Neuronal stem cell (in vitro differentiated cells): Measurements from ENCODE around the gene GJA9. TPM values are rescaled to one million over a fixed set of nuclear protein-coding genes. Genes with fewer than 3 reads are reported as not detected.
A peak's percentile ranks its signal among the peaks of the same experiment; 100 is the strongest.

Experiments used
- DNase-seq: peaks from one replicate; pipeline ENCODE4 v3.0.0-alpha.2; 2013; ENCODE audit warnings: low spot score
- H2AFZ ChIP-seq: one replicate; pipeline ENCODE4 v1.6.1; 2013; ENCODE audit warnings: mild to moderate bottlenecking, low read length, inconsistent platforms
- H2AK5ac ChIP-seq: 2 replicates; pipeline ENCODE4 v1.6.1; 2013; ENCODE audit warnings: low read depth, mild to moderate bottlenecking, inconsistent platforms, low read length, moderate library complexity, mixed read lengths
- H2BK120ac ChIP-seq: 2 replicates; pipeline ENCODE4 v1.6.1; 2013; ENCODE audit warnings: low read depth, mild to moderate bottlenecking, inconsistent platforms, low read length, moderate library complexity, mixed read lengths
- H2BK12ac ChIP-seq: one replicate; pipeline ENCODE4 v1.6.1; 2013; ENCODE audit warnings: low read length, inconsistent platforms
- H2BK15ac ChIP-seq: 2 replicates; pipeline ENCODE4 v1.6.1; 2013; ENCODE audit warnings: mild to moderate bottlenecking, low read length, inconsistent platforms, mixed read lengths
- H2BK5ac ChIP-seq: one replicate; pipeline ENCODE4 v1.6.1; 2013; ENCODE audit warnings: inconsistent platforms, mild to moderate bottlenecking, low read length, moderate library complexity
- H3K14ac ChIP-seq: one replicate; pipeline ENCODE4 v1.6.1; 2013; ENCODE audit warnings: low read length, inconsistent platforms
- H3K18ac ChIP-seq: 2 replicates; pipeline ENCODE4 v1.6.1; 2013; ENCODE audit warnings: low read length, inconsistent platforms
- H3K23ac ChIP-seq: 2 replicates; pipeline ENCODE4 v1.6.1; 2013; ENCODE audit warnings: low read depth, mild to moderate bottlenecking, mixed read lengths, low read length, inconsistent platforms; ENCODE audit not compliant: poor library complexity
- H3K27ac ChIP-seq: replicated peaks from 3 replicates; pipeline ENCODE4 v1.5.1; 2013; ENCODE audit warnings: low read length, inconsistent platforms
- H3K27me3 ChIP-seq, 3 experiments: 2 replicates each; pipeline ENCODE4 v1.6.1; 2013; ENCODE audit warnings: low read length in 3 of 3, mild to moderate bottlenecking in 2 of 3, inconsistent platforms in 1 of 3, low read depth in 1 of 3, mixed read lengths in 1 of 3, moderate library complexity in 1 of 3; ENCODE audit not compliant: control insufficient read depth in 3 of 3, insufficient read depth in 3 of 3
- H3K36me3 ChIP-seq, 2 donors: replicated peaks in 1 of 2; 2 replicates each; pipeline ENCODE4 v1.6.1; 2013; ENCODE audit warnings: low read length in 2 of 2; ENCODE audit not compliant: control insufficient read depth in 2 of 2, insufficient read depth in 2 of 2
- H3K4ac ChIP-seq: 2 replicates; pipeline ENCODE4 v1.6.1; 2013; ENCODE audit warnings: inconsistent platforms, mild to moderate bottlenecking, low read length, moderate library complexity
- H3K4me1 ChIP-seq, 2 donors: 1 replicate in 1 of 2; 2 replicates in 1 of 2; pipeline ENCODE4 v1.6.1; 2013; ENCODE audit warnings: low read length in 2 of 2, low read depth in 1 of 2; ENCODE audit not compliant: control insufficient read depth in 2 of 2, insufficient read depth in 1 of 2
- H3K4me2 ChIP-seq: one replicate; pipeline ENCODE4 v1.6.1; 2013; ENCODE audit warnings: mild to moderate bottlenecking, low read length, inconsistent platforms; ENCODE audit not compliant: insufficient read depth, poor library complexity, severe bottlenecking
- H3K4me3 ChIP-seq, 2 donors: 2 replicates each; pipeline ENCODE4 v1.5.1; 2013; ENCODE audit warnings: low read length in 2 of 2, mild to moderate bottlenecking in 2 of 2, inconsistent platforms in 1 of 2, moderate library complexity in 1 of 2
- H3K79me1 ChIP-seq: one replicate; pipeline ENCODE4 v1.6.1; 2013; ENCODE audit warnings: low read depth, mild to moderate bottlenecking, inconsistent platforms, low read length, moderate library complexity
- H3K9ac ChIP-seq: one replicate; pipeline ENCODE4 v1.6.1; 2013; ENCODE audit warnings: mild to moderate bottlenecking, low read depth, low read length, inconsistent platforms; ENCODE audit not compliant: poor library complexity
- H3K9me3 ChIP-seq, 2 donors: replicated peaks in 1 of 2; 2 replicates each; pipeline versions ENCODE3 to v1.6.1; 2013; ENCODE audit warnings: low read length in 2 of 2, mild to moderate bottlenecking in 2 of 2, inconsistent platforms in 1 of 2, low read depth in 1 of 2, mixed read lengths in 1 of 2, moderate library complexity in 1 of 2; ENCODE audit not compliant: control insufficient read depth in 2 of 2, insufficient read depth in 1 of 2
- H4K8ac ChIP-seq: one replicate; pipeline ENCODE4 v1.6.1; 2013; ENCODE audit warnings: low read depth, mild to moderate bottlenecking, inconsistent platforms, low read length, moderate library complexity
- H4K91ac ChIP-seq: one replicate; pipeline ENCODE4 v1.6.1; 2013; ENCODE audit warnings: low read length, low read depth, mild to moderate bottlenecking, inconsistent platforms; ENCODE audit not compliant: poor library complexity
- WGBS, 2 donors: extraction: QIAGEN DNeasy Blood & Tissue Kit; methylation state at CpG; one replicate each; pipeline ENCODE4 v1.1.7; 2013; ENCODE audit warnings: missing lambda C conversion rate in 2 of 2, mixed read lengths in 1 of 2; ENCODE audit not compliant: insufficient read length in 2 of 2, insufficient replicate concordance in 1 of 2; ENCODE audit errors: extremely low coverage in 2 of 2; 5-methylcytosine and 5-hydroxymethylcytosine counted together
- polyA plus RNA-seq, 2 experiments: library from polyadenylated mRNA; stranded (reverse); fragments of 200-250 nt; gene quantifications; one replicate each; pipeline ENCODE4 v1.2.3, GENCODE V29; 2013

GJA9 gene
- not detected for polyA plus RNA-seq (2013, experiment 1 of 2)
- polyA plus RNA-seq (2013, experiment 2 of 2): not detected

DNA sequence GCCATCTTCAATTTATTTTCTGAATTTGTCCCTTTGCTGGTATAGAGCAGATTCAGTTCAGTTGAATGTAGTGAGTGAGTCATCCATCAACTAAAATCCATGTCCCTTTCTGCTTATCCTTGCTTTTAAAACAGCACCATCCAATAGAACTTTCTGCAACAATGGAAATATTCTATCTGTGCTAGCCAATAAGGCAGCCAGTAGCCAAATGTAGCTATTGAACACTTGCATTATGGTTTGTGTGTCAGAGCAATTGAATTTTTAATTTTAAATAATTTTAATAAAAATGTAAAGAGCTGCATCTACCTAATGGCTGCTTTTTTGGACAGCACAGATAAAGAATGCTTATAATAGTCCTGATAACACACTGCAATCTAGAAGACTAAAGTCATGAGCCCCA lies at the start of gene GJA9:
Gene GJA9 (minus strand): TSS at position 101 of the 400 bp plus-strand sequence. CDS start 5,489 bp downstream, outside the sequence.
- Histone ChIP-seq H4K8ac (no peak within 1 kb of the TSS), H3K27ac (no peak within 1 kb of the TSS), H3K4me1 (no peaks in the 10 kb centered on the region), H2AFZ (no peak within 1 kb of the TSS), H3K4me2 (no peak within 1 kb of the TSS), H2BK12ac (no peak within 1 kb of the TSS), H4K91ac (no peak within 1 kb of the TSS), H3K36me3 (no peaks in the 10 kb centered on the region), H3K79me1 (peaks cover 3% of the 10 kb centered on the region), H2BK5ac (no peak within 1 kb of the TSS), H3K9ac (no peak within 1 kb of the TSS), H2BK15ac (no peak within 1 kb of the TSS), H3K14ac (no peak within 1 kb of the TSS), H3K23ac (no peak within 1 kb of the TSS), H2BK120ac (no peak within 1 kb of the TSS), H3K4me3 (no peak within 1 kb of the TSS), H2AK5ac (no peak within 1 kb of the TSS), H3K4ac (no peak within 1 kb of the TSS), H3K18ac (no peak within 1 kb of the TSS), H3K27me3 (no peaks in the 10 kb centered on the region), H3K9me3 (no peaks in the 10 kb centered on the region)
- DNase-seq: no peak

DNA sequence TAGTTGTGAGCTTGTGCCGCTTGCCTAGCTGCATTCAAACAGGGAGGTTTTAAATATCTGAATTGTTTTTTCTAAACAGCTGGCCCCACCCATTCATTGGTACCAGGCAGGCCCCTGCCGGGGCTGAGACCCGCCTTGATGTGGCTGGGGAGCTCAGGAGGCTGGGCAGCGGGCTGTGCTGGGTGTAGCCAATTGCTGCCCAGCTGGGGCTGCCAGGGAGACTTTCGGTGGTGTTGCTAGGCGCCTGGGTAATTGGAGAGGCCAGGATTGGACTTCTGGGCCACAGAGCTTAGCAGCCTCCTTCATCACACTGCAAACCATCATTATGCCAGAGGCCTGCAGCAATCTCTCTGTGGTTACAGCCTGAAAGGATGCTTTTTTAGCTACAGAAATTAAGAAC lies 48.1 kb upstream of the GJA9 start:
- H3K4ac ChIP-seq: no peak overlapping the region
- no peak overlapping the region for H2AK5ac ChIP-seq
- H3K4me2 ChIP-seq: no peak overlapping the region
- no CpG with 5 or more reads among the region's 6 CpGs for WGBS, 2 donors
- H2BK5ac ChIP-seq: no peak overlapping the region
- H3K36me3 ChIP-seq: no peaks in the 10 kb centered on the region
- no peak overlapping the region for H2BK120ac ChIP-seq
- H3K18ac ChIP-seq: peak overlapping the region; percentile 32
- H3K9me3 ChIP-seq: no peaks in the 10 kb centered on the region
- no peak overlapping the region for H3K9ac ChIP-seq
- H2BK12ac ChIP-seq: no peak overlapping the region
- no peak overlapping the region for H3K27ac ChIP-seq
- no peak overlapping the region for H4K91ac ChIP-seq
- peaks cover 9 to 15% of the 10 kb centered on the region in 2 donors for H3K4me1 ChIP-seq
- H3K14ac ChIP-seq: no peak overlapping the region
- peak overlapping the region; percentile 65 for H2AFZ ChIP-seq
- no peak overlapping the region for H3K23ac ChIP-seq
- H2BK15ac ChIP-seq: no peak overlapping the region
- H3K4me3 ChIP-seq: no peak overlapping the region
- H4K8ac ChIP-seq: no peak overlapping the region
- no peaks in the 10 kb centered on the region for H3K79me1 ChIP-seq
- peak; percentile 9 for DNase-seq
- no peaks in the 10 kb centered on the region for H3K27me3 ChIP-seq

DNA sequence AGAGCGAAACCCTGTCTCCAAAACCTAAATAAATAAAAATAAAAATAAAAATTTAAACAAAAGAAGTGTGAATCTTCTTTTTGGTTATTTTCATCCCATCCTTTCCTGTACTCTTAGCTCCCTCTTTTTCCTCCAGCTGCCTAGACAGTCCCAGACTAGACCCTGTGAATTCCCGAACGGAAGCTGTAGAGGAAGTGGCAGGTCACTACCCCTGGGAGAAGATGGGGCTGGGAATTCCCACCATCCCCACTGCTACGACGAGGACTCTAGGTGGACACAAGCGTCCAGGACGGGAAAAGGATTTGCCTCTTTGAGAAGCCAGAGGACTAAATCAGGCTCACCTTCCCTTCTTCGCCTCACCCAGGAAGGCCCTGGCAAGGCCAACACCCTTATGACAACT lies 47.7 kb upstream of the GJA9 start:
- Histone ChIP-seq H4K8ac (no peak overlapping the region), H4K91ac (no peak overlapping the region), H3K23ac (no peak overlapping the region), H3K36me3 (no peaks in the 10 kb centered on the region), H3K27me3 (no peaks in the 10 kb centered on the region), H3K4me2 (no peak overlapping the region), H2BK12ac (no peak overlapping the region), H3K27ac (peak overlapping the region; percentile 31), H3K9ac (no peak overlapping the region), H3K4ac (no peak overlapping the region), H3K9me3 (no peaks in the 10 kb centered on the region), H2BK15ac (no peak overlapping the region), H3K79me1 (no peaks in the 10 kb centered on the region), H2BK120ac (no peak overlapping the region), H2BK5ac (no peak overlapping the region), H2AK5ac (peak overlapping the region; percentile 78), H3K4me1 (peaks cover 9 to 15% of the 10 kb centered on the region in 2 donors), H3K18ac (no peak overlapping the region), H2AFZ (no peak overlapping the region), H3K14ac (no peak overlapping the region), H3K4me3 (no peak overlapping the region)
- no peak for DNase-seq
- WGBS, 2 donors: no CpG with 5 or more reads among the region's 8 CpGs

DNA sequence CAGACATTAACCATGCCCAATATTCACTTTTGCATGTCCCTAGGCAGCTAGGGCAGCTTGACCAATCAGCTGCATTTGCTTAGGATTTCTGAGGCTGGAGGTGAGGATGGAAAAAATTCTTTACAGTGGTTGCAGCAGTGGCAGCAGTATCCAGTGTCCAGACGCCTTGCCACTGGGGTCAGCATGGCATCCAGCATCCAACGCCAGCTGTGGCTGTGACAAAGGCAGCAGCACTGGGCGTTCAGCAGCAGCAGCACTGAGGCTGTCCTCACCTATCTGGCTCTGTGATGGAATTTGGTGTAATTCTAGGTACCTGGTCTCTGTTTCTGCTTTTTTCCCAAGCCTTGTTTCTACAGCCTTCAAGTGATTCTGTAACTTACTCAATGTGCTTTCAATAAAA lies 44.7 kb upstream of the GJA9 start:
- Histone ChIP-seq H3K4me2 (no peak overlapping the region), H2BK12ac (no peak overlapping the region), H4K91ac (no peak overlapping the region), H3K23ac (peak overlapping the region; percentile 68), H2BK5ac (no peak overlapping the region), H3K27me3 (no peaks in the 10 kb centered on the region), H3K4me3 (no peak overlapping the region), H3K14ac (no peak overlapping the region), H4K8ac (no peak overlapping the region), H3K27ac (no peak overlapping the region), H3K36me3 (no peaks in the 10 kb centered on the region), H3K9ac (no peak overlapping the region), H2AK5ac (no peak overlapping the region), H2AFZ (no peak overlapping the region), H3K4ac (no peak overlapping the region), H3K4me1 (peaks cover 8 to 9% of the 10 kb centered on the region in 2 donors), H2BK120ac (no peak overlapping the region), H3K79me1 (no peaks in the 10 kb centered on the region), H2BK15ac (no peak overlapping the region), H3K9me3 (no peaks in the 10 kb centered on the region), H3K18ac (no peak overlapping the region)
- WGBS, 2 donors: no CpG with 5 or more reads among the region's 3 CpGs
- no peak for DNase-seq
